Measurements from ENCODE around the gene TGFBR2.

The TGFBR2 gene

GRCh38 chr3:30679045-30679444, 72.6 kb downstream of the TGFBR2 start:
- peak overlapping the region in 7 of 21 experiments; percentile 4 to 63 (median 25) for H3K27ac ChIP-seq
- no peak overlapping the region for H3K4me3 ChIP-seq

GRCh38 chr3:30680789-30681648, 74.6 kb downstream of the TGFBR2 start:
- Histone ChIP-seq H3K4me3 (no peak overlapping the region), H3K27ac (peak overlapping the region in 18 of 21 experiments; percentile 9 to 76 (median 62))

- H3K4me3 ChIP-seq = no peak overlapping the region
Observed at GRCh38 chr3:30681649-30682211, 75.3 kb downstream of the TGFBR2 start.

GRCh38 chr3:30682434-30683155, 76.2 kb downstream of the TGFBR2 start:
- peak overlapping the region in 17 of 21 experiments; percentile 6 to 76 (median 60) for H3K27ac ChIP-seq
- H3K4me3 ChIP-seq = no peak overlapping the region

More at GRCh38 chr3:30681649-30682211, 75.3 kb downstream of the TGFBR2 start:
- peak overlapping the region in 18 of 21 experiments; percentile 6 to 76 (median 62) for H3K27ac ChIP-seq

- H3K27ac ChIP-seq = peak overlapping the region in 4 of 21 experiments; percentile 9 to 69 (median 60)
- H3K4me3 ChIP-seq = no peak overlapping the region
Observed at GRCh38 chr3:30683769-30684168, 77.4 kb downstream of the TGFBR2 start.

GRCh38 chr3:30684356-30684755, 78.0 kb downstream of the TGFBR2 start:
- Histone ChIP-seq H3K27ac (no peak overlapping the region), H3K4me3 (no peak overlapping the region)

- Histone ChIP-seq H3K4me3 (no peak overlapping the region), H3K27ac (peak overlapping the region in 4 of 21 experiments; percentile 11 to 49 (median 29))
Observed at GRCh38 chr3:30685267-30685667, 78.9 kb downstream of the TGFBR2 start.

- Histone ChIP-seq H3K4me3 (no peak overlapping the region), H3K27ac (peak overlapping the region in 1 of 21 experiments; percentile 34)
Observed at GRCh38 chr3:30686176-30686575, 79.8 kb downstream of the TGFBR2 start.

GRCh38 chr3:30686799-30687198, 80.4 kb downstream of the TGFBR2 start:
- Histone ChIP-seq H3K4me3 (no peak overlapping the region), H3K27ac (peak overlapping the region in 1 of 21 experiments; percentile 34)

- no peak overlapping the region for H3K4me3 ChIP-seq
- peak overlapping the region in 11 of 21 experiments; percentile 29 to 71 (median 66) for H3K27ac ChIP-seq
Observed at GRCh38 chr3:30687930-30688570, 81.6 kb downstream of the TGFBR2 start.

GRCh38 chr3:30688776-30689641, 82.6 kb downstream of the TGFBR2 start:
- Histone ChIP-seq H3K4me3 (no peak overlapping the region), H3K27ac (peak overlapping the region in 19 of 21 experiments; percentile 18 to 80 (median 63))

- Histone ChIP-seq H3K27ac (peak overlapping the region in 2 of 21 experiments; percentile 24 to 26), H3K4me3 (no peak overlapping the region)
Observed at GRCh38 chr3:30690199-30690598, 83.8 kb downstream of the TGFBR2 start.

- Histone ChIP-seq H3K27ac (peak overlapping the region in 12 of 21 experiments; percentile 6 to 77 (median 41)), H3K4me3 (no peak overlapping the region)
Observed at GRCh38 chr3:30691249-30691880, 85.0 kb downstream of the TGFBR2 start.

GRCh38 chr3:30691944-30692343, 85.5 kb downstream of the TGFBR2 start:
- peak overlapping the region in 4 of 21 experiments; percentile 17 to 77 (median 43) for H3K27ac ChIP-seq
- H3K4me3 ChIP-seq = no peak overlapping the region

GRCh38 chr3:30692498-30693130, 86.2 kb downstream of the TGFBR2 start:
- peak overlapping the region in 3 of 21 experiments; percentile 27 to 44 (median 41) for H3K27ac ChIP-seq
- H3K4me3 ChIP-seq = no peak overlapping the region

- Histone ChIP-seq H3K27ac (peak overlapping the region in 3 of 21 experiments; percentile 26 to 41 (median 27)), H3K4me3 (no peak overlapping the region)
Observed at GRCh38 chr3:30693470-30694120, 87.2 kb downstream of the TGFBR2 start.

GRCh38 chr3:30694148-30694547, 87.7 kb downstream of the TGFBR2 start:
- no peak overlapping the region for H3K4me3 ChIP-seq
- H3K27ac ChIP-seq = no peak overlapping the region

All from skin epidermis (tissue), 12 donors.